ENCODE results near the gene FTCD. TPM values are rescaled to one million over a fixed set of nuclear protein-coding genes. Genes with fewer than 3 reads are reported as not detected.

FTCD gene
- total and polyA plus RNA-seq, 2 of the 8 experiments (the other 6 are each of a cell fraction or from before 2014, with no cell fraction given) = 3.3 to 4.9 TPM

DNA sequence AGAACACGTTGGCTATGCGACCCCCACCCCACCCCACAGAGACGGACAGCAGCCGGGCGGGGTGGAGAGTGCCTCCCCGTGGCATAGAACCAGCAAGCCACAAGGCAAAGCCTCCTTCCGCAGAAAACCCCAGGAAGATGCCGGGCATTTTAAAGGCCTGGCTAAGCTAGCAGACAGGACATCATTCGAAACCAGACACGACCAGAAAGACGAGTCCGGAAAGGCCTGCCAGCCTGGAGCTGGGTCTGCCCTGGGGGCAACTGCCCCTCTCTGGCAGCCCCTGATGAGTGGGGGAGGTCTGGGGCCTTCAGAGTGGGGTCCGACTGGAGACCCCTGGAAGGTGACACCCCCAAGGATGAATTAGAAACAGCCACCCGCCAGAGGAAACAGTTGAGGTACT is 8.5 kb downstream of the FTCD start:
- Histone ChIP-seq H4K91ac (replicated peaks; ENCODE audit: insufficient read length, low read length) (no peak overlapping the region), H2BK15ac (ENCODE audit: low read length) (no peak overlapping the region), H3K79me2 (ENCODE audit: control insufficient read depth in 1 of 2, insufficient read depth in 2 of 2, low read length in 2 of 2) (no peaks in the 10 kb centered on the region), H3K4ac (replicated peaks; ENCODE audit: insufficient read length, low read depth, low read length) (no peak overlapping the region), H3K9me3 (ENCODE audit: insufficient read depth in 2 of 2, low read depth in 1 of 2, low read length in 1 of 2) (peaks cover 0 to 8% of the 10 kb centered on the region in 2 experiments; a peak in 1 of 4 replicates), H2AK5ac (ENCODE audit: low read depth, low read length) (no peak overlapping the region), H3K4me1 (replicated peaks in 1 of 4; ENCODE audit: control insufficient read depth in 3 of 4, insufficient read depth in 4 of 4, low read length in 3 of 4) (peaks cover 0 to 8% (median 4%) of the 10 kb centered on the region in 4 experiments; a peak in 3 of 7 replicates), H2AFZ (ENCODE audit: low read length) (no peak overlapping the region), H2BK12ac (ENCODE audit: low read depth, low read length) (no peak overlapping the region), H3K56ac (replicated peaks; ENCODE audit: insufficient read length, low read depth, low read length) (no peak overlapping the region), H4K8ac (ENCODE audit: extremely low read depth, insufficient read depth, low read length) (no peak overlapping the region), H3K4me2 (ENCODE audit: insufficient read depth in 1 of 2, low read depth in 2 of 2, low read length in 2 of 2) (no peak overlapping the region), H3K79me1 (ENCODE audit: low read depth, low read length) (no peaks in the 10 kb centered on the region), H3K4me3 (ENCODE audit: extremely low read depth in 1 of 4, insufficient read depth in 2 of 4, low read depth in 3 of 4, low read length in 4 of 4) (no peak overlapping the region), H3K23me2 (ENCODE audit: low read depth, low read length) (no peaks in the 10 kb centered on the region), H3K18ac (ENCODE audit: extremely low read depth, low read length) (no peak overlapping the region), H2BK20ac (ENCODE audit: low read length) (no peak overlapping the region), H3K36me3 (ENCODE audit: control insufficient read depth in 2 of 4, insufficient read depth in 4 of 4, low read length in 3 of 4) (no peaks in the 10 kb centered on the region; a peak in 1 of 8 replicates), H3K14ac (ENCODE audit: insufficient read length) (no peak overlapping the region), H4K20me1 (replicated peaks in 1 of 2; ENCODE audit: control insufficient read depth in 1 of 2, insufficient read depth in 2 of 2, low read length in 2 of 2) (no peaks in the 10 kb centered on the region), H3K23ac (ENCODE audit: insufficient read length) (no peak overlapping the region), H3K27ac (ENCODE audit: low read depth, low read length) (no peak overlapping the region), H2BK120ac (replicated peaks; ENCODE audit: low read depth, low read length) (no peak overlapping the region), H2BK5ac (ENCODE audit: low read depth, low read length) (no peak overlapping the region), H4K5ac (ENCODE audit: insufficient read length, low read depth, low read length) (no peak overlapping the region), H3K27me3 (replicated peaks in 1 of 4; ENCODE audit: control insufficient read depth in 3 of 4, extremely low read depth in 1 of 4, insufficient read depth in 3 of 4, low read length in 3 of 4) (peaks cover 0 to 6% (median 2%) of the 10 kb centered on the region in 4 experiments; a peak in 3 of 7 replicates), H3K9ac (replicated peaks in 1 of 4; ENCODE audit: extremely low read depth in 1 of 4, low read depth in 3 of 4, low read length in 3 of 4) (no peak overlapping the region)
- TF ChIP-seq KDM4A (IDR thresholded peaks at IDR 0.05; ENCODE audit: low read depth, low read length, severe bottlenecking) = no peak
- no peak for TF ChIP-seq MAFK (IDR thresholded peaks at IDR 0.05; ENCODE audit: low read depth, low read length)
- no peak for TF ChIP-seq TAF1 (IDR thresholded peaks at IDR 0.05; ENCODE audit: low read depth, low read length)
- no peak for TF ChIP-seq TBP (IDR thresholded peaks at IDR 0.05; ENCODE audit: low read depth, low read length)
- TF ChIP-seq CREB1 (IDR thresholded peaks at IDR 0.05) = no peak
- TF ChIP-seq KDM1A (IDR thresholded peaks at IDR 0.05; ENCODE audit: borderline replicate concordance, low read length) = no peak
- no peak for TF ChIP-seq SRF (IDR thresholded peaks at IDR 0.05; ENCODE audit: low read depth, low read length)
- no peak for TF ChIP-seq GTF2F1 (IDR thresholded peaks at IDR 0.05; ENCODE audit: borderline replicate concordance, low read depth, low read length)
- DNase-seq (ENCODE audit: low read depth in 1 of 2, low spot score in 2 of 2) (no peak), FAIRE-seq (no peak)
- POLR2A ChIA-PET (ENCODE audit: partially characterized antibody) = no interaction called here
- CTCF ChIA-PET (ENCODE audit: partially characterized antibody) = interaction anchor here (0.6 to 1.6 kb wide), 10 partner anchors 9 to 206 kb away, joined by 3 to 6 read pairs (median 4); no protein-coding TSS in a partner anchor
- WGBS, 2 experiments (ENCODE audit: extremely low coverage in 1 of 2, insufficient coverage in 1 of 2, insufficient read length in 1 of 2, insufficient replicate concordance in 2 of 2, low coverage in 1 of 2, low lambda C conversion rate in 2 of 2, missing lambda C conversion rate in 1 of 2) = 81% methylated on average over 14 of the region's 14 CpGs; no CpG with 5 or more reads in 1 of the 2 experiments

All from H1 (cell line).